KOPT-K1 (cell line): ENCODE data around the gene GIPC1.

Source experiments
- H3K27ac ChIP-seq: fragments of 200-600 bp; sonication (generic); 2 replicates; pipeline ENCODE4 v1.5.1; 2016; ENCODE audit warnings: antibody characterized with exemption, mild to moderate bottlenecking, low read depth, low read length; ENCODE audit not compliant: poor library complexity, severe bottlenecking
- H3K36me3 ChIP-seq: fragments of 200-600 bp; sonication (generic); 2 replicates; pipeline ENCODE4 v1.5.1; 2017; ENCODE audit warnings: antibody characterized with exemption, mild to moderate bottlenecking, low read length, moderate library complexity; ENCODE audit not compliant: insufficient read depth
- H3K9me3 ChIP-seq: fragments of 200-600 bp; sonication (generic); 2 replicates; pipeline ENCODE4 v1.5.1; 2017; ENCODE audit warnings: antibody characterized with exemption, low read length, mild to moderate bottlenecking; ENCODE audit not compliant: insufficient read depth, poor library complexity, severe bottlenecking

Gene GIPC1

GRCh38 chr19:14487370-14488125 lies 8.4 kb downstream of the GIPC1 start:
- H3K9me3 ChIP-seq, result no peaks in the 10 kb centered on the region
- H3K36me3 ChIP-seq, result peaks cover 4% of the 10 kb centered on the region; the same call in 1 of the 2 replicates
- no peak overlapping the region for H3K27ac ChIP-seq

- H3K9me3 ChIP-seq, result no peaks in the 10 kb centered on the region
- H3K27ac ChIP-seq, result no peak overlapping the region
- peaks cover 4% of the 10 kb centered on the region; the same call in 1 of the 2 replicates for H3K36me3 ChIP-seq
These were observed 13.6 kb downstream of the GIPC1 start for GRCh38 chr19:14482172-14482941.

- peaks cover 4% of the 10 kb centered on the region; the same call in 1 of the 2 replicates for H3K36me3 ChIP-seq
- H3K27ac ChIP-seq, result no peak overlapping the region
- H3K9me3 ChIP-seq, result no peaks in the 10 kb centered on the region
These were observed 15.2 kb downstream of the GIPC1 start for GRCh38 chr19:14480700-14481079.

GRCh38 chr19:14479975-14480699 lies 15.8 kb downstream of the GIPC1 start:
- Histone ChIP-seq H3K27ac (no peak overlapping the region), H3K9me3 (no peaks in the 10 kb centered on the region), H3K36me3 (peaks cover 4% of the 10 kb centered on the region; the same call in 1 of the 2 replicates)

- no peaks in the 10 kb centered on the region for H3K9me3 ChIP-seq
- no peak overlapping the region for H3K27ac ChIP-seq
- peaks cover 4% of the 10 kb centered on the region; the same call in 1 of the 2 replicates for H3K36me3 ChIP-seq
These were observed 16.5 kb downstream of the GIPC1 start for GRCh38 chr19:14479309-14479974.

GRCh38 chr19:14478113-14478545 lies 17.8 kb downstream of the GIPC1 start:
- no peak overlapping the region for H3K27ac ChIP-seq
- peaks cover 4% of the 10 kb centered on the region; the same call in 1 of the 2 replicates for H3K36me3 ChIP-seq
- H3K9me3 ChIP-seq, result no peaks in the 10 kb centered on the region

- H3K36me3 ChIP-seq, result peaks cover 4% of the 10 kb centered on the region; the same call in 1 of the 2 replicates
These were observed 18.4 kb downstream of the GIPC1 start for GRCh38 chr19:14477418-14478112.

GRCh38 chr19:14476673-14477401 lies 19.1 kb downstream of the GIPC1 start:
- Histone ChIP-seq H3K27ac (no peak overlapping the region), H3K9me3 (no peaks in the 10 kb centered on the region), H3K36me3 (peaks cover 6% of the 10 kb centered on the region; the same call in 1 of the 2 replicates)

More at GRCh38 chr19:14477418-14478112, 18.4 kb downstream of the GIPC1 start:
- Histone ChIP-seq H3K9me3 (no peaks in the 10 kb centered on the region), H3K27ac (no peak overlapping the region)

- Histone ChIP-seq H3K27ac (no peak overlapping the region), H3K36me3 (peaks cover 12% of the 10 kb centered on the region; the same call in 1 of the 2 replicates), H3K9me3 (no peaks in the 10 kb centered on the region)
These were observed 19.6 kb downstream of the GIPC1 start for GRCh38 chr19:14476327-14476672.

- Histone ChIP-seq H3K36me3 (peaks cover 20% of the 10 kb centered on the region; the same call in 1 of the 2 replicates), H3K27ac (no peak within 1 kb of the TSS), H3K9me3 (no peaks in the 10 kb centered on the region)
These were observed 20.5 kb downstream of the GIPC1 start, which contains the start of gene PTGER1 for GRCh38 chr19:14475251-14476073. PTGER1 (minus strand) TSS chr19:14475354; CDS start chr19:14474320, 1,034 bp downstream.

- H3K27ac ChIP-seq, result no peak overlapping the region
- peaks cover 26% of the 10 kb centered on the region; the same call in 1 of the 2 replicates for H3K36me3 ChIP-seq
- H3K9me3 ChIP-seq, result no peaks in the 10 kb centered on the region
These were observed 21.1 kb downstream of the GIPC1 start for GRCh38 chr19:14474827-14475226.

- peaks cover 34% of the 10 kb centered on the region; the same call in 1 of the 2 replicates for H3K36me3 ChIP-seq
- no peaks in the 10 kb centered on the region for H3K9me3 ChIP-seq
- no peak overlapping the region for H3K27ac ChIP-seq
These were observed 21.8 kb downstream of the GIPC1 start for GRCh38 chr19:14473978-14474578.
